Thoracic aorta endothelial cell (primary cell): ENCODE data around the gene CERK. TPM values are rescaled to one million over a fixed set of nuclear protein-coding genes. Genes with fewer than 3 reads are reported as not detected.

Experiments used
- total RNA-seq: library from RNA; depleted of rRNA; stranded (reverse); fragments of >200 nt; gene quantifications from 2 replicates; pipeline ENCODE4 v1.2.3, GENCODE V29; 2012

The CERK gene
- 75.8 and 97.7 TPM in 2 replicates for total RNA-seq

DNA sequence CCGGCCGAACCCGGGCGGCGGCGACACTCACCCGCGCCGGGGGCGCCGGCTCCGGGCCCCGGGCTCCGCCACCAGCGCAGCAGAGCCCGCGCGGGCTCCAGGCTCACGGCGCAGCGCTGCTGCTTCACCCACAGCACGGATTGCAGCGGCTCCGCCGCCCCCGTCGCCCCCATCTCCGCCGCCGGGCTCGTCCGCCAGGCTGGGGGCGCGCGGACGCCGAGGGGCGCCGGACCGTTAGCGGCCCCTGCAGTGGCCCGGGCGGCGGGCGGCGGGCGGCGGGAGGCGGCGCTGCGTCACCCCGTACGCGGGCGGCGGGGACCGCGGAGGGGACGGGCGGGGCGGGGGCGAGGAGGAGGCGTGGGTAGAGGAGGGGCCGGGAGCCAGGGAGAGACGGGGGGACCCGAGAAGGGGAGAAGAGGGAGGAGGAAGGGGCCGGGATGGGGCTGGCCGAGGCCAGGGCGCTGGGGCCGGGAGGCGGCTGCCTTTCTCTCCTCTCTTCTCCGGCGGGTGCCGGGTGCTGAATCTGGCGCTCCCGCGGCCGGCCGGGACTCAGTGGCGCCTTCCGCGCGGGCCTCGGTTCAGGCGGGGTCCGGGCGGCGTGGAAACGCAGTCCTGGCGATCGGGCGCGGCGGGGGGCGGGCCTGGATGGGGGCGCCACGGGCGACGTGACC lies at the start of gene CERK:
Gene CERK, minus strand, starts transcription at position 277 of the 671 bp plus-strand sequence. Its CDS starts 104 bp downstream, at position 173.

DNA sequence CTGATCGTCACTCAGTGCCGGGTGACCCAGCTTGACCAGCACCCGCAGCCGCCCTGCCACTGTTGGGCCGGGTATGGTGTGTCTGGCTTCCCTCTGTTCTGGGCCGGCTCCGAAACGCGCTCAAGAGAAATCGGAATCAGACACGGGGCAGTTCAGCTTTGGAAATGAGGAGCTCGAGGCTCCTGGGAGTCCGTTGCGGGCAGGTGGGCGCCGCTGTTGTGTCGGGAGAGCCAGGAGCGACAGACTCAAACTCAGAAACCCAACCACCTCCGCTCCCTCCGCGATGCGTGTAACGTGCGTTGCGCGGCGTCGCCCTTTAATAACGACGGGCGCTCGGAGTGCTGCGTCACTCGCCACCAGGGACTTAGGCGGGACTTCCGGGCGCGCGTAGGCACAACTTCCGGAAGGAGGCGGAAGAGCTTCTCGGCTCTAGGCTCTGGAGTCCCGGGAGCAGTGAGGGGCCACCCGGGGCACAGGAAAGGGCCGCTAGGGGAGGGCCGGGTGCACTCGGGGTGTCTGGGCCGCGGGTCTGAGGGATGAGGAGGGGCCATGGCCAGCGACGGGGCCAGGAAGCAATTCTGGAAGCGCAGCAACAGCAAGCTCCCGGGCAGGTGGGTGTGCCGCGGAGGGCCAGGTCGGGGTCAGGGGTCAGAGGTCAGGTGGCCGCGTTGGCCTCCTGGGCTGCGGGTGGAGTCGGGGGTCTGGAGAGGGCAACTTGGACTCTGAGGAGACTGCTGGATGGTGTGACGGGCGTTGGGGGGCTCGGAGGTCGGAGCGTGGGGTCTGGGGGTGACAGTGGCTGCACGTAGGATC lies 24.4 kb upstream of the CERK start, which contains the start of gene TBC1D22A:
Gene TBC1D22A, plus strand, starts transcription at position 413 of the 813 bp plus-strand sequence. Its CDS starts 137 bp downstream, at position 550.

Other genes starting within 250 kb of the CERK start
- 1.3 and 1.9 TPM in 2 replicates for gene CELSR1, start 200.6 kb downstream of the CERK start, total RNA-seq
- gene GRAMD4, start 117.9 kb downstream of the CERK start, total RNA-seq: 6.9 and 7.2 TPM in 2 replicates
- gene TBC1D22A, start 24.4 kb upstream of the CERK start, total RNA-seq: 19.0 and 21.8 TPM in 2 replicates